K562 (cell line): ENCODE measurements around the gene CBX2. TPM values are rescaled to one million over a fixed set of nuclear protein-coding genes. Genes with fewer than 3 reads are reported as not detected.

Source experiments
- CC2D1A ChIP-seq: fragments of 450-650 bp; IDR thresholded peaks from 2 replicates; pipeline ENCODE4 v1.6.1; 2017; ENCODE audit warnings: mild to moderate bottlenecking
- CSDE1 ChIP-seq, 2 experiments: fragments of 450-650 bp; IDR thresholded peaks; 2 replicates each; pipeline ENCODE4 v1.6.1; 2016; ENCODE audit warnings: mild to moderate bottlenecking in 1 of 2
- ERF ChIP-seq: fragments of 450-650 bp; formaldehyde crosslinking; IDR thresholded peaks from 2 replicates; pipeline ENCODE4 v1.4.0; 2020; ENCODE audit warnings: mild to moderate bottlenecking, mixed read lengths
- HDAC6 ChIP-seq: IDR thresholded peaks from 2 replicates; pipeline ENCODE4 v1.6.1; 2012; ENCODE audit warnings: low read depth, mild to moderate bottlenecking, control low read depth, inconsistent platforms, low read length, moderate library complexity
- HNRNPUL1 ChIP-seq: fragments of 200-400 bp; formaldehyde crosslinking; IDR thresholded peaks from 2 replicates; pipeline ENCODE4 v1.6.1; 2017; ENCODE audit warnings: low read length
- MEIS2 ChIP-seq: fragments of 450-650 bp; IDR thresholded peaks from 2 replicates; pipeline ENCODE4 v1.6.1; 2014; ENCODE audit warnings: mild to moderate bottlenecking; ENCODE audit not compliant: partially characterized antibody
- MTA1 ChIP-seq: fragments of 450-650 bp; IDR thresholded peaks from 2 replicates; pipeline ENCODE4 v1.6.1; 2017; ENCODE audit warnings: borderline replicate concordance
- NFE2 ChIP-seq: IDR thresholded peaks from 2 replicates; pipeline ENCODE4 v1.6.1; 2014; ENCODE audit warnings: antibody characterized with exemption, low read depth
- NFE2L1 ChIP-seq: fragments of 450-650 bp; IDR thresholded peaks from 2 replicates; pipeline ENCODE4 v1.6.1; 2016; ENCODE audit warnings: missing genetic modification characterization, low read depth, mild to moderate bottlenecking, missing compliant biosample characterization, moderate library complexity, borderline replicate concordance
- NFRKB ChIP-seq: fragments of 450-650 bp; IDR thresholded peaks from 2 replicates; pipeline ENCODE4 v1.6.1; 2016; ENCODE audit warnings: low read depth
- PCBP2 ChIP-seq: fragments of 200-400 bp; formaldehyde crosslinking; IDR thresholded peaks from 2 replicates; pipeline ENCODE4 v1.6.1; 2018; ENCODE audit warnings: low read length, low read depth, mild to moderate bottlenecking, moderate library complexity; ENCODE audit not compliant: poor library complexity, severe bottlenecking
- PHF21A ChIP-seq: fragments of 450-650 bp; IDR thresholded peaks from 2 replicates; pipeline ENCODE4 v1.6.1; 2017; ENCODE audit warnings: low read depth, borderline replicate concordance
- POLR2B ChIP-seq: fragments of 450-650 bp; IDR thresholded peaks from 2 replicates; pipeline ENCODE4 v1.6.1; 2018; ENCODE audit warnings: low read depth; ENCODE audit not compliant: partially characterized antibody
- POLR2G ChIP-seq: fragments of 200-400 bp; formaldehyde crosslinking; IDR thresholded peaks from 2 replicates; pipeline ENCODE4 v1.6.1; 2017; ENCODE audit warnings: low read depth, mild to moderate bottlenecking, antibody characterized with exemption, low read length, moderate library complexity
- SLC30A9 ChIP-seq: fragments of 250-450 bp; sonication (Bioruptor Pico); IDR thresholded peaks from 2 replicates; pipeline ENCODE4 v1.8.0; 2022; ENCODE audit warnings: mild to moderate bottlenecking, moderate library complexity
- SMARCA4 ChIP-seq: fragments of 450-650 bp; IDR thresholded peaks from 2 replicates; pipeline ENCODE4 v1.6.1; 2016
- ZFP36 ChIP-seq: fragments of 150-350 bp; IDR thresholded peaks from 2 replicates; pipeline ENCODE4 v1.6.1; 2018; ENCODE audit warnings: low read length, low read depth; ENCODE audit not compliant: partially characterized antibody
- ZNF146 ChIP-seq: IDR thresholded peaks from one replicate; pipeline ENCODE4 v1.6.1; 2018; ENCODE audit warnings: missing compliant biosample characterization; ENCODE audit not compliant: unreplicated experiment
- ZNF23 ChIP-seq: fragments of 250-450 bp; sonication (Bioruptor Pico); IDR thresholded peaks from 2 replicates; pipeline ENCODE4 v1.4.0; 2020; ENCODE audit warnings: mild to moderate bottlenecking
- ZNF583 ChIP-seq: fragments of 250-450 bp; sonication (Bioruptor Pico); IDR thresholded peaks from 2 replicates; pipeline ENCODE4 v1.4.0; 2020
- ZSCAN32 ChIP-seq: fragments of 450-650 bp; formaldehyde crosslinking; IDR thresholded peaks from 2 replicates; pipeline ENCODE4 v1.4.0; 2020; ENCODE audit warnings: mild to moderate bottlenecking, moderate library complexity
- polyA plus RNA-seq, 8 experiments: library from polyadenylated mRNA; depleted of rRNA in 4 of 8; stranded (reverse) in 5 of 8; unstranded in 3 of 8; fragments of >200 nt; fragmentation: Nextera tagmentation in 2 of 8; fragmentation: Illumina TruSeq in 1 of 8; extraction: Ambion mirVana in 2 of 8; extraction: Trizol in 1 of 8; gene quantifications; 2 replicates each; pipeline versions ENCODE4 v1.2.1 to v1.2.3, GENCODE V29; 2011 to 2014; ENCODE audit warnings: inconsistent platforms in 1 of 8, missing spikeins in 1 of 8
- total RNA-seq, 7 experiments: library from RNA; depleted of rRNA in 6 of 7; stranded (reverse); fragments of >200 nt in 6 of 7; fragmentation: Illumina TruSeq in 2 of 7; extraction: Trizol in 2 of 7; gene quantifications; 2 replicates each; pipeline versions ENCODE4 v1.2.1 to v1.2.3, GENCODE V29; 2011 to 2021; ENCODE audit warnings: low replicate concordance in 1 of 7
- TF ChIP-seq, protein P1 (sequence below): fragments of 450-650 bp; IDR thresholded peaks from 2 replicates; pipeline ENCODE4 v1.6.1; 2016; ENCODE audit warnings: borderline replicate concordance
- TF ChIP-seq, protein P2 (sequence below): fragments of 250-450 bp; sonication (Bioruptor Pico); IDR thresholded peaks from 2 replicates; pipeline ENCODE4 v1.4.0; 2020; ENCODE audit warnings: mild to moderate bottlenecking, moderate library complexity, borderline replicate concordance
- TF ChIP-seq, protein P3 (sequence below), 2 experiments: fragments of 450-650 bp; conservative IDR thresholded peaks; 2 replicates each; pipeline ENCODE4 v1.6.1; 2017; ENCODE audit warnings: mild to moderate bottlenecking in 2 of 2, moderate library complexity in 2 of 2

The CBX2 gene
- total and polyA plus RNA-seq, 9 of the 15 experiments (the other 6 are each of a cell fraction or from before 2014, with no cell fraction given): 0.66 to 26.9 (median 13.9) TPM

DNA sequence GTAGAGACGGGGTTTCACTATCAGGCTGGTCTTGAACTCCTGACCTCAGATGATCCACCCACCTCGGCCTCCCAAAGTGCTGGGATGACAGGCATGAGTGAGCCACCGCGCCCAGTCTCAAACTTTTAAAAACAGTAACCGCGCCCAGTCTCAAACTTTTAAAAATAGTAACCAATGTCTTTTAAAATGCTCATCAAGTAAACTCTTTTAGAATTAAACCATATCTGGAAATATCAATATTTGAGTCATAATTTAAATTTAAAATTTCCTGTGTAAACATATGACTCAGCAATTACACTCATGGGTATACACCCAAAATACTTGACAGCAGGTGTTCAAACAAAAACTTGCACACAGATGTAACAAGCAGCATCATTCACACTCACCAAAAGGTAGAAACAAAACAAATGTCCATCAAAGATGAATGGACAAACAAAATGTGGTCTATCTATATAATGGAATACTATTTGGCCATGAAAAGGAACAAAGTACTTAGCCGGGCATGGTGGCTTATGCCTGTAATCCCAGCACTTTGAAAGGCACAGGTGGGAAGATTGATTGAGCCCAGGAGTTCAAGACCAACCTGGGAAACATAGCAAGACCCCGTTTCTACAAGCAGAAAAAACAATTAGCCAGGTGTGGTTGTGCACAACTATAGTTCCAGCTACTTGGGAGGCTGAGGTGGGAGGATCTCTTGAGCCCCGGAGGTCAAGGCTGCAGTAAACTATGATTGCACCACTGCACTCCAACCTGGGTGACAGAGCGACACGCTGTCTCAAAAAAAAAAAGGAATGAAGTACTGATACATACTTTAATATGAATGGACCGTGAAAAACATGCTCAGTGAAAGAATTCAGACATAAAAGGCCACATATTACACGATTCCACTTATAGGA is 27.1 kb upstream of the CBX2 start (continued):
- TF ChIP-seq, protein P1, sequence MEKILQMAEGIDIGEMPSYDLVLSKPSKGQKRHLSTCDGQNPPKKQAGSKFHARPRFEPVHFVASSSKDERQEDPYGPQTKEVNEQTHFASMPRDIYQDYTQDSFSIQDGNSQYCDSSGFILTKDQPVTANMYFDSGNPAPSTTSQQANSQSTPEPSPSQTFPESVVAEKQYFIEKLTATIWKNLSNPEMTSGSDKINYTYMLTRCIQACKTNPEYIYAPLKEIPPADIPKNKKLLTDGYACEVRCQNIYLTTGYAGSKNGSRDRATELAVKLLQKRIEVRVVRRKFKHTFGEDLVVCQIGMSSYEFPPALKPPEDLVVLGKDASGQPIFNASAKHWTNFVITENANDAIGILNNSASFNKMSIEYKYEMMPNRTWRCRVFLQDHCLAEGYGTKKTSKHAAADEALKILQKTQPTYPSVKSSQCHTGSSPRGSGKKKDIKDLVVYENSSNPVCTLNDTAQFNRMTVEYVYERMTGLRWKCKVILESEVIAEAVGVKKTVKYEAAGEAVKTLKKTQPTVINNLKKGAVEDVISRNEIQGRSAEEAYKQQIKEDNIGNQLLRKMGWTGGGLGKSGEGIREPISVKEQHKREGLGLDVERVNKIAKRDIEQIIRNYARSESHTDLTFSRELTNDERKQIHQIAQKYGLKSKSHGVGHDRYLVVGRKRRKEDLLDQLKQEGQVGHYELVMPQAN: no peak
- TF ChIP-seq ZNF583 (CRISPR knock-in tag): no peak
- TF ChIP-seq, protein P2, sequence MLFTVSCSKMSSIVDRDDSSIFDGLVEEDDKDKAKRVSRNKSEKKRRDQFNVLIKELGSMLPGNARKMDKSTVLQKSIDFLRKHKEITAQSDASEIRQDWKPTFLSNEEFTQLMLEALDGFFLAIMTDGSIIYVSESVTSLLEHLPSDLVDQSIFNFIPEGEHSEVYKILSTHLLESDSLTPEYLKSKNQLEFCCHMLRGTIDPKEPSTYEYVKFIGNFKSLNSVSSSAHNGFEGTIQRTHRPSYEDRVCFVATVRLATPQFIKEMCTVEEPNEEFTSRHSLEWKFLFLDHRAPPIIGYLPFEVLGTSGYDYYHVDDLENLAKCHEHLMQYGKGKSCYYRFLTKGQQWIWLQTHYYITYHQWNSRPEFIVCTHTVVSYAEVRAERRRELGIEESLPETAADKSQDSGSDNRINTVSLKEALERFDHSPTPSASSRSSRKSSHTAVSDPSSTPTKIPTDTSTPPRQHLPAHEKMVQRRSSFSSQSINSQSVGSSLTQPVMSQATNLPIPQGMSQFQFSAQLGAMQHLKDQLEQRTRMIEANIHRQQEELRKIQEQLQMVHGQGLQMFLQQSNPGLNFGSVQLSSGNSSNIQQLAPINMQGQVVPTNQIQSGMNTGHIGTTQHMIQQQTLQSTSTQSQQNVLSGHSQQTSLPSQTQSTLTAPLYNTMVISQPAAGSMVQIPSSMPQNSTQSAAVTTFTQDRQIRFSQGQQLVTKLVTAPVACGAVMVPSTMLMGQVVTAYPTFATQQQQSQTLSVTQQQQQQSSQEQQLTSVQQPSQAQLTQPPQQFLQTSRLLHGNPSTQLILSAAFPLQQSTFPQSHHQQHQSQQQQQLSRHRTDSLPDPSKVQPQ: no peak
- TF ChIP-seq SLC30A9: no peak
- no peak for TF ChIP-seq PCBP2
- TF ChIP-seq HDAC6: no peak
- TF ChIP-seq PHF21A: no peak
- TF ChIP-seq NFE2L1 (tag): peak; percentile 85
- no peak for TF ChIP-seq HNRNPUL1
- no peak for TF ChIP-seq ZNF23 (CRISPR knock-in tag)
- TF ChIP-seq ERF (CRISPR knock-in tag): no peak
- no peak for TF ChIP-seq MTA1
- TF ChIP-seq, protein P3, sequence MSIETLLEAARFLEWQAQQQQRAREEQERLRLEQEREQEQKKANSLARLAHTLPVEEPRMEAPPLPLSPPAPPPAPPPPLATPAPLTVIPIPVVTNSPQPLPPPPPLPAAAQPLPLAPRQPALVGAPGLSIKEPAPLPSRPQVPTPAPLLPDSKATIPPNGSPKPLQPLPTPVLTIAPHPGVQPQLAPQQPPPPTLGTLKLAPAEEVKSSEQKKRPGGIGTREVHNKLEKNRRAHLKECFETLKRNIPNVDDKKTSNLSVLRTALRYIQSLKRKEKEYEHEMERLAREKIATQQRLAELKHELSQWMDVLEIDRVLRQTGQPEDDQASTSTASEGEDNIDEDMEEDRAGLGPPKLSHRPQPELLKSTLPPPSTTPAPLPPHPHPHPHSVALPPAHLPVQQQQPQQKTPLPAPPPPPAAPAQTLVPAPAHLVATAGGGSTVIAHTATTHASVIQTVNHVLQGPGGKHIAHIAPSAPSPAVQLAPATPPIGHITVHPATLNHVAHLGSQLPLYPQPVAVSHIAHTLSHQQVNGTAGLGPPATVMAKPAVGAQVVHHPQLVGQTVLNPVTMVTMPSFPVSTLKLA (conservative IDR thresholded peaks at IDR 0.05): no peak
- no peak for TF ChIP-seq POLR2B
- peak; percentile 78 for TF ChIP-seq NFE2
- no peak for TF ChIP-seq CC2D1A
- no peak for TF ChIP-seq ZSCAN32 (CRISPR knock-in tag)
- TF ChIP-seq ZNF146 (CRISPR knock-in tag): peak; percentile 91
- TF ChIP-seq POLR2G: no peak
- no peak for TF ChIP-seq CSDE1 (IDR thresholded peaks at IDR 0.05)
- no peak for TF ChIP-seq ZFP36
- peak; percentile 15 for TF ChIP-seq MEIS2
- TF ChIP-seq SMARCA4: 0 out of 2 replicates have a peak, but pooled peaks have one; percentile 24
- TF ChIP-seq NFRKB: no peak
